GM13977 (cell line): Measurements from ENCODE around the gene MIER2.

Experiments
- DNase-seq: peaks from one replicate; pipeline ENCODE4 v3.0.0; 2012; ENCODE audit warnings: low spot score
- CTCF ChIP-seq: IDR thresholded peaks from 2 replicates; pipeline ENCODE4 v1.5.1; 2012; ENCODE audit warnings: mild to moderate bottlenecking, control low read depth; ENCODE audit not compliant: insufficient read depth; ENCODE audit errors: extremely low read depth, missing control alignments
- in situ Hi-C: fragments of 300-500 bp; cut with MboI; formaldehyde crosslinking; loops from one replicate; pipeline ENCODE4 v1.12.0; 2022; ENCODE audit warnings: low sequenced_read_pairs, low pct_unique_long_range_greater_than_20kb, mixed read lengths, inconsistent platforms; ENCODE audit not compliant: unreplicated experiment

The MIER2 gene

GRCh38 chr19:287381-287871 lies 57.2 kb downstream of the MIER2 start:
- TF ChIP-seq CTCF: no peak
- in situ Hi-C loops: no loop called here
- no peak for DNase-seq

- in situ Hi-C loops: no loop called here
- no peak for TF ChIP-seq CTCF
- DNase-seq: no peak
Observed at GRCh38 chr19:283395-283794, 61.2 kb downstream of the MIER2 start.

GRCh38 chr19:282501-282900 lies 62.1 kb downstream of the MIER2 start:
- no peak for TF ChIP-seq CTCF
- DNase-seq: no peak
- in situ Hi-C loops: no loop called here

GRCh38 chr19:281992-282391 lies 62.6 kb downstream of the MIER2 start:
- in situ Hi-C loops: no loop called here
- no peak for DNase-seq
- peak; percentile 7 for TF ChIP-seq CTCF

GRCh38 chr19:281156-281853 lies 63.3 kb downstream of the MIER2 start:
- in situ Hi-C loops: no loop called here
- no peak for TF ChIP-seq CTCF
- no peak for DNase-seq

GRCh38 chr19:280541-281009 lies 64.0 kb downstream of the MIER2 start:
- DNase-seq: no peak
- no peak for TF ChIP-seq CTCF

GRCh38 chr19:279656-280055 lies 64.9 kb downstream of the MIER2 start:
- TF ChIP-seq CTCF: no peak
- DNase-seq: no peak
- in situ Hi-C loops: no loop called here

More at GRCh38 chr19:280541-281009, 64.0 kb downstream of the MIER2 start:
- in situ Hi-C loops: no loop called here
